ENCODE data around the gene XG. TPM values are rescaled to one million over a fixed set of nuclear protein-coding genes. Genes with fewer than 3 reads are reported as not detected.

XG gene
- total and polyA plus RNA-seq, 2 of the 4 experiments (the other 2 are of a cell fraction), result under 0.01 TPM; not detected in 1

DNA sequence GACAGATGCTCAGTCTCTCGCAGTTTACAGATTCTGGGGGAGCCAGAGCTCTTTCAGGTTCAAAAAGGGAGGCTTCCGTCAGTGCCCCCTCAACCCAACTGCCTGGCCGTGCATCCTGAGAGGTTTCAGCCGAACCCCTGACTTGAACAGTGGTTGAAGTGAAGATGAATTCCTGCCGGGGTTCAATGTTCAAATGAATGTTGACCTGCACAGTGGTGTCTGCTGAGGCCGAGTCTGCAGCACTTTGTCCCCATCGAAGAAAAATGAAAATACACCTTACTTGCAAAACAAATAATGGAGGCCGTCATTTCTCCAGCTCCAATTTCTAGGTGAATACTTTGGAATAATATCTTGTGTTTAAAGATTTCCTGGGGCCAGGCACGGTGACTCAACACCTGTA is 110.6 kb downstream of the XG start:
- no peak overlapping the region for H4K5ac ChIP-seq (ENCODE audit: low read depth, low read length)
- peaks cover 29% of the 10 kb centered on the region for H3K36me3 ChIP-seq (ENCODE audit: control insufficient read depth, insufficient read depth, low read length)
- no peak overlapping the region for H2AK5ac ChIP-seq (ENCODE audit: low read depth, low read length)
- 84% methylated on average over 3 of the region's 9 CpGs; no CpG with 5 or more reads in 1 of the 2 experiments for WGBS, 2 experiments (ENCODE audit: extremely low coverage in 2 of 2, insufficient read length in 1 of 2)
- no peaks in the 10 kb centered on the region for H4K20me1 ChIP-seq (ENCODE audit: insufficient read depth, low read length)
- DNase-seq (no peak), ATAC-seq (ENCODE audit: low read depth) (no peak)
- intact Hi-C loops (cut with micrococcal nuclease) (no loop called here), dilution Hi-C loops (cut with HindIII; ENCODE audit: low sequenced_read_pairs, unreplicated experiment) (no loop called here), in situ Hi-C loops (cut with MboI; ENCODE audit: low sequenced_read_pairs) (no loop called here)
- no peaks in the 10 kb centered on the region for H3K79me1 ChIP-seq (ENCODE audit: low read depth in 1 of 2, low read length in 2 of 2)
- H2AK9ac ChIP-seq (replicated peaks; ENCODE audit: low read depth, low read length, poor library complexity), result no peak overlapping the region
- no peaks in the 10 kb centered on the region for H3K4me1 ChIP-seq (ENCODE audit: control insufficient read depth, insufficient read depth, low read length)
- H2AFZ ChIP-seq (replicated peaks; ENCODE audit: low read length, poor library complexity), result no peak overlapping the region
- H3K23ac ChIP-seq (ENCODE audit: low read depth, low read length), result no peak overlapping the region
- no peak overlapping the region for H2BK120ac ChIP-seq (ENCODE audit: low read depth, low read length)
- H3K27ac ChIP-seq (ENCODE audit: insufficient read depth, low read length), result no peak overlapping the region
- no peak for TF ChIP-seq BHLHE40 (IDR thresholded peaks at IDR 0.05; ENCODE audit: low read depth, low read length)
- no peak overlapping the region for H3K9ac ChIP-seq (ENCODE audit: low read depth, low read length)
- ChIA-PET CTCF (no interaction called here), POLR2A (ENCODE audit: unreplicated experiment) (no interaction called here)
- H3K4ac ChIP-seq (ENCODE audit: low read depth, low read length), result no peak overlapping the region
- H4K8ac ChIP-seq (ENCODE audit: low read depth in 2 of 2, low read length in 2 of 2), result no peak overlapping the region
- no peaks in the 10 kb centered on the region for H3K27me3 ChIP-seq (ENCODE audit: control insufficient read depth, insufficient read depth, low read length)
- H2BK15ac ChIP-seq (ENCODE audit: low read depth, low read length), result no peak overlapping the region
- H4K91ac ChIP-seq (ENCODE audit: insufficient read depth, low read depth, low read length), result no peak overlapping the region
- no peak overlapping the region for H2BK20ac ChIP-seq (ENCODE audit: low read depth, low read length)
- no peak overlapping the region for H3K56ac ChIP-seq (ENCODE audit: extremely low read depth, insufficient read depth, low read length)
- H3K14ac ChIP-seq (replicated peaks; ENCODE audit: low read depth, low read length), result no peak overlapping the region
- no TSS peak for BruUV-seq (replicated peaks)
- no peaks in the 10 kb centered on the region for H3K9me1 ChIP-seq (ENCODE audit: insufficient read depth, low read length)
- no peak overlapping the region for H3K18ac ChIP-seq (ENCODE audit: low read depth, low read length)
- no peaks in the 10 kb centered on the region; the same call in 1 of the 2 replicates for H3K9me3 ChIP-seq (ENCODE audit: control insufficient read depth, insufficient read depth, low read length)
- H3K4me3 ChIP-seq (ENCODE audit: insufficient read depth, low read depth, low read length), result no peak overlapping the region
- no peak overlapping the region for H3K4me2 ChIP-seq (ENCODE audit: low read depth, low read length)
- H2BK5ac ChIP-seq (ENCODE audit: low read depth, low read length, poor library complexity, severe bottlenecking), result no peak overlapping the region

Measured in IMR-90 (cell line).